Dermis blood vessel endothelial cell (primary cell): ENCODE measurements around the gene CEP128. TPM values are rescaled to one million over a fixed set of nuclear protein-coding genes. Genes with fewer than 3 reads are reported as not detected.
A peak's percentile ranks its signal among the peaks of the same experiment; 100 is the strongest.
"Not testable (repeated sequence)": the region's sequence is repeated elsewhere in the genome, so short reads cannot be mapped to it uniquely, and the experiment has no call there.

Experiments used
- DNase-seq: peaks from one replicate; pipeline ENCODE4 v3.0.0; 2010
- total RNA-seq: library from RNA; depleted of rRNA; stranded (reverse); fragments of >200 nt; gene quantifications from 2 replicates; pipeline ENCODE4 v1.2.3, GENCODE V29; 2014

Gene CEP128
- 4.4 and 6.8 TPM in 2 replicates for total RNA-seq

DNA sequence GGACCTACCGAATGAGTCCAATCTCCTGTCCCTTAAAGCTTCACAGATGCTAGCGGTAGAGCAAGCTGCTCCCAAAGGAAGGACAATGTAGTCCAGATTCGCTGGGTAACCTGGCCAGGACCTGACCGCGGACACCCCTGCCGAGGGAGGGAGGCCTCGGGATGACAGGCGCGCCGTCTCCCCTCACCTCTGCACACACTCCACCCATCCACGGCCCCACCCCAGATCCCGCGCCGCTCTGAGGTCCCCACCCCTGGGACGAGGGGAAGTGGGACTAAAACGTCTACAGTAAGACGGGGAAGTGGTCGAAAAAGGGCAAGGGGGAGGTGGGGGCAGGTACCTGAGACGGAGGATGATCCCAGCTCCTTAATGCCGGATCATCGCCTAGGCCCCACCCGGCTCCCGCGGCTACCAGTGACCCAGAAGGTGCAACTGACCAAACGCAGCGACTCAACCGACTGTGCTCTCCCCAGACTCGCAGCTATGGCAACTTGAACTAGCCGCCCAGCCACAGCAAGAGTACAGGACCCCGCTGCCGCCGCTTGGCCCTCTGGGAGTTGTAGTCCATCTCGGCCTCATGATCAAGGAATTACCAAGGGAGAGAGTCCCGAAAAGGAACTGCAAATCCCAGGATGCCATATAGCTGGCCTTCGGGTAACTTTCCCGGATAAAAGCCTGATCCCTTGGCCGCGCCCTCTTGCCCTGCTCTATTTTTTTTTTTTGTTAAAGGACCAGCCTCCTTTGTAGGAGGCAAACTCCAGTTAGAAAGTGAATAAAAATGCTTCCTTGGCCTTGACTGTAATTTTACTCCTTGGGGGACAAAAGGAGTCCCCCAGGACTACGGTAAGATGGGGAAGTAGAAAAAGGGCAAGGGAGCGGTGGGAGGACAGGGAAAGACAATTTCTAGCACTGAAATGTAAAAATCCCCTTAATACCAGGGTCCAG, at the start of gene CEP128:
CEP128 (minus strand) TSS at position 498 of the 945 bp plus-strand sequence.
- peak; percentile 98 for DNase-seq

DNA sequence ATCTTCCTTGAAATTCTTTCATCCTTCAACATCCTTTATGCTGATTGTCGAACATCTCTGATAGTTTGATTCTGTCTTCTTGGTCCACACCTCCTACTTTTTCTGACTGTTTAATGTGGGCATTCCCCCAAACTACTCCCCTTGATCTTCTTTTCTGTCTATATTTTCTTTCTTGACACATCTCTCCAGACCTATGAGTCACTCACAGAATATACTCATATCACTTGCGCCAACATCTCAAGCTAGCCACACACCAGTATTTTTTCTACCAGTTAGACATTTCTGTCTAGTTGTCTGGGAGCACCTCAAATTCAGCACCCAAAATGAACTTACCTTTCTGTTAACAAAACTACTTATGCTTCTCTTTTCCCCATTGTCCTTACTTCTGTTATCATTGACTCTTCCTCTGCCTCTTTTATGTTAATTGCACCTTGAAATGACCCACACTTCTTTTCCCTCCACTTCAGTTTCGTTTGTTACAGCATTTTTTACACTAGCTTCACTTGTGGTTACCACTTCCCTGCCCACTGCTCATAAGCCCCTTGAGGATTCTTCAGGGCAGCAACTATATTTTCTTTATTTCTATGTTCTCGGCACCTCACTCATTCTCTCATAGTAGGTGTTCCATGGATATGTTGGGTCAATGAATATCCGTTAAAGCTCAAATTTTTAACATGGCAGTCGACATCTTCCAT, 47.3 kb upstream of the CEP128 start:
- DNase-seq = no peak

DNA sequence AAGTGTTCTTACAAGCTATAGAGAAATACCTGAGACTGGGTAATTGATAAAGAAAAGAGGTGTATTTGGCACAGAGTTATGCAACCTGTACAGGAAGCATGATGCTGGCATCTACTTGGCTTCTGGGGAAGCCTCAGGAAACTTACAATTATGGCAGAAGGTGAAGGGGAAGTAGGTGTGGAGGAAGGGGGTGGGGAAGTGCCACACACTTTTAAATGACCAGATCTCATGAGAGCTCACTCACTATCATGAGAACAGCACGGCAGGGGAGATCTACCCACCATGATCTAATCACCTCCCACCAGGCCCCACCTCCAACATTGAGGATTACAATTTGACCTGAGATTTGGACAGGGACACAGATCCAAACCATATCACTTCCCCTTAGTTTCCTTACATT, 46.7 kb upstream of the CEP128 start:
- no peak for DNase-seq

DNA sequence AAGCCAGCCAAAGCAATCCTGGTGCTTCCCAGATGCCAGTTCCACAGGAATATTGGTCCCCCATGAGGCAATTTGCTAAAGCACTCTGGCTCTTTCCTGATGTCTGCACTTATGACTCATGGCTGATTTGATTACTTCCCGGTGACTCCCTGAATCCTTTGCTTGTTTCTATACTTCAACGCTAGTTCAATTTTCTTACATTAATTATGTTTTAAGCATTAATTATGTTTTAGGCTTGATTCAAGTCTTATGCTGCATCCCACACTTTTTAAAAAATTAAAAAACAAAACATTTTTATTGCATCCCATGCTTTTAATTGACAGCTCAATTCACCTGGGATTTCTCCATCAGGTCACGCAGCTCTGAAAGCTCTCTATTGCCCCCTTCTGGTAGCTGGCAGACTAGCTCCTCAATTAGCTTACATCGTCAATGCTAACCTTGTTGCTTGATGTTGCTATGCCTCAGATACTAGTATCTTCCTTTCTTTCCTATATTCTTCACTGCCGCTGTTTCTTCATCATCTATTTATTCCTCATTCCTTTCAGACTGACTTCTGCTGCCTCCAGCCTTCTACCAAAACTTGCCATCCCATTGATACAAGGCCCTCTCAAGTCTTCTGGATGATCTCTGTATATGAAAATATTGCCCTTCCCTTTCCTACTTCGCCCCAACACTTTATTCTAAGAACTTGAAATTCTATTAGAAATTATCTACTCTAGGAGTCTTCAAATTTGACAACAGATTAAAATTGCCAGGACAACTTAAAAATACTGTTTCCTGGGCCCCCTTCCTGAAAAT, 45.9 kb upstream of the CEP128 start:
- DNase-seq = peak; percentile 85

DNA sequence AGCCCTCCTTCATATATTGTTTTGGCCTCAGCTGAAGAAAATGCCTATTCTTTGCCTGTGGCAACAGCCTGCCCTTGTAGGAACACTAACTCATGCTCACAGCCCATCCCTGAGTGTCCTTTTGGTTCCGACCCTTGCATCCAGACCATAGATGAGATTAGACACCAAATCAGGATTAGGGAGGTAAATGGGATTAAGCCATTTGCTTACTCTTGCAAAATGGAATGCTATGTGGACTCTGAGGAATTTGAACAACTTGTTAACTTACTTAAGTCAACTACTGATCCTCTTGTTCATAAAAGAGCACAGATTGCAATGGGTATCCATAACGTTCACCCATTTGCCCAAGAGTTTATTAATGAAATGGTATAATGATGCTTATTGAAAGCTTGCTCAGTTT, 41.2 kb upstream of the CEP128 start:
- DNase-seq = no peak

DNA sequence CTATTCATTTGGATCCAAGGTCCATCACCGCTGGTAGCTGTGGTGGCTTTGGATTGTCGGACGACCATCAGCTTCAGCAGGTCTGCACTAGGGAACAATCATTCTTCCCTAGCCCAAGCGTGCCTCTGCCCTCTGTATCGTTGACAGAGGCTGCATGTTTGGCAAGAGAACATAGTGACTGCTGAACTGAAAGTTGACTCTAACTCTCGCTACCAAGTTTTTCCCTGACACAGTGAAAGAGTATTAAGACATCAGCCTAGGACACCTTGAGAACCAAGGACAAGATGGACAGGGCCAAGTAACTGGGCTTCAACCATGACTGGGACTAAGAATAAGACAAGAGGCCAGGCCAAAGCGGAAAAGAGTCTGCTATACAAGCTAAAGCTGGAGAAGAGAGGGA, 40.1 kb upstream of the CEP128 start:
- DNase-seq = no peak

DNA sequence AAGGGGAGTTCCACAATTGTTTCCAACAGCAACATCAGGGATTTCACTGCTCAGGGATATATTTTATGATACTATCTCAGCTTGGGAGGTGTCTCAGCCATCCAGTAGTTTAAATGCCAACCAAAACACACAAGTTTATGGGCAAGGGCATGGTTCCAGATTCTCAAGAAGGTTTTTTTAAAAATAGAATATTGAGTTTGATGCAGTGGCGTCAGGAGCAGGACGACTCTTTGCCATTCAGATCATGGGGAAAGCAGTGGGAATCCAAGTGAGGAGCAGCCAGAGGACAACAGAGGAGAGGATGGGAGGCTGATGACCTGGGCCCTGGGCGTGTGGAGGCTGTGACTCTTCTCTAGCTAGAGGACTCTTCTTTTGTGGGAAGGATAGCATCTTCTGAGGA, 39.6 kb upstream of the CEP128 start:
- no peak for DNase-seq

DNA sequence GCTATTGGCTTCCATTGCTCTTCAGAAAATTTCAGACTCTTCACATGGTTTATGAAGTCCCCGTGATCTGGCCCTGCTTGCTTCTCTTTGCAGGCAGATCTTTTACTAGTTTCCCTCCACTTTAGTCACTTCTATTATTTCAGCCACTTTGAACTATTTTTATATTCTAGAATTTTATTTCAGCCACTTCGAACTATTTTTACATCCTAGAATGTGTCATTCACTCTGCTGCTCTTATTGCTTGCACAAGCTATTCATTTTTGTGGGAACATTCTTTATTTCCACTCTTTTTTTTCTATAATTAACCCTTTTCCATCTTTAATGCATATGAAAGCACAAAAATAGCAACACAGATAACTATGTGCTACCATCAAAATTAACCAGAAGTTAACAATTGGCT, 38.4 kb upstream of the CEP128 start:
- DNase-seq = no peak

DNA sequence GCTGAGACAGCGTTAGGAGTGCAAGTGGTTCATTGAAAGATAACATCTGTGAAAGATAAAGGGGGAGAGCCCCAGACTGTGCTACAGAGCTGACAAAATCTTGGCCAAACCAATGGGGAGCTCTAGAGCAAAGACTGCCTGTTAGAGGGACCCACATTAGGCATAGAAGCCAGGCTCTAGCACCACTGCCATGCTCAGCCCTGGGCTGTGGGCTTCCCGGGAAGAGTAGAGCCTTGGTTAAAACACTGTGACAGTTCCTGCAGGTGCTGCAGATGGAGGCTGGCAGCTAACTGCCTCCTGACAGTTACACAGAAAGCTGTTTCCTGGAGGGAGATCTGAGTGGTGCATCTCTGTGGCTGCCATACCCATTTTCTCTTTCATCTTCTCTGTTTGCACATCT, 36.9 kb upstream of the CEP128 start:
- DNase-seq = no peak

DNA sequence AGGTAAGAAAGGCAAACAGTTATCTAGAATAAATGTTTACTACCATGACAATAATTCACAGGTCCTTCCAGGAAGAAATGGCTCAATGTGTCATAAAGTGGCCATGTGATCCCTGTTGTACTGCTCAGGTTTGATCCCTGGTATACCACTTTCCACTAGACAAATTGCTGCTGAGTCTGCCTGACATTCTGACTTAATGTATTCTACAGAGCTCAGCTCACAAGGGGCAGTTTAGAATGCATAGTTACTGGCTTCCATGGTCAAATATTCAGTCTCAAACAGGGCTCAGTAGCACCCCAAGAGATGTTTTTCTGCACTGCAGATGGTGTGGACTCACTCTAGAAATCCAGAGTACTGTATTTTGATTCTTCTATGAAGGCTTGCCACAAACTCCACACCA, 35.7 kb upstream of the CEP128 start:
- DNase-seq = no peak

DNA sequence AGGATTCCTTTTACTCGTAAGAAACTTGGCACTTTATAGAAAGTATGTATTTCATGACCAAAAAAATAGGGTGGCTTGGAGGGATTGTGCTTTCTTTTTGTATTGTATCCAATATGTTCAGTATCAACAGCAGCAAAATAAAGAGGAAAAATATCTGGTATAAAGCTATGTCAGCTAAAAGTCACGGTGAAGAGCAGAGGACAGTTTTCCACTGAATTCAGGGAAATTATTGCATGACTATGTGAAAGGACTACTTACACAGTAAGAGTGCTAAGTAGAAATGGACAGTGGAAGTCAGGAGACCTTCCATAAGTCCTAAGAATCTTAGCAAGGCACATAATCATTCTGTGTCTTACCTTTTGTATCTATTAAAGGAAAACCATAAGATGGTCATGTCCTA, 33.1 kb upstream of the CEP128 start:
- no peak for DNase-seq

DNA sequence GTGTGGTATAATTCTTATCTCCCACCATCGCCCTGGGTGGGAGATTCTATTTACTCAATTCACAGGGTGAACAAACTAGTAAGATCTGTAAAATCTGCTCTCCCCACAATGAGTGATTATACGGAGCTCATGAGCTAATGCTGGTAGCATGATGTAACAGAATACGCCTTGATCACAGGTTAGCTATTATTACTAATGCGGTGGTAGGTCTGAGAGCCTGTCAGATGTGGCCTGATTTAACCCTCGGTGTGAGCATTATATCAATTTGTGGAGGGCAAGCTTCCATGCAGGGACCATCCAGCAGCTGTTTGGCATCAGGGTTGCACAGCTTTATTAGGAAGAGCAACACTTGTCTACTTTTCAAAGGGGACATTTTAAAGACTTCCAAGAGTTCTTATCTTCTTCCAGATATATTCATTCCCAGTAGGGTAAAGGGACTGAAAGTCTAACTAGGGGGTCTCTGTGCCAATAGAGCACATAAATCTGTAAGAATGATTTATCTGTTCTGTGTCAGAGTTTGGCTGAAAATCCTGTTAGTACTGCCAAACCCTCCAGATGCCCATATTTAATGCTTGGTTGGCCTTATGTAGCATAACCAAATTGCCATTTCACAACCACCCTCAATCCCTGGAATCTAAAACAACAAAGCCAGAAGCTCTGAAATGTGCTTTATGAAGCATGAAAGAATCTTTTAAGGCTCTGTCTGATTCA, 32.5 kb upstream of the CEP128 start:
- no peak for DNase-seq

DNA sequence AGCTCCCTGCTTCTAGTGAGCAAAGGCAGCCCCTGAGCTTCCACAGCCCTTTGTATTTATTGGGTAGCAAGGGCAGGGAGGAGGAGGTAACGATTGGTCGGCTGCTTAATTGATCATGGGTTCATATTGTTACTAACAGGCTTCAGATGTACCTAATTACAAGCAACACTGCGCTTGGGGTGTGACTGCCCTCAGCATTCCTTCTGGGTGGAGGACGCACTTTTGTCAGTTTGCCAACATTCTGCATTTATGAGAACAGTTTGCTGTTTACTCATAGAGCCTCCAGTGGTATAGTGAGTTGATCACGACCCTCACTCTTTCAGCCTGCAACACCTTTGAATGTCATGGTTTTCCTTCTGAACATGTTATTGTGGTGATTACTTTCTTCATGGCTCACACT, 23.5 kb upstream of the CEP128 start:
- no peak for DNase-seq

DNA sequence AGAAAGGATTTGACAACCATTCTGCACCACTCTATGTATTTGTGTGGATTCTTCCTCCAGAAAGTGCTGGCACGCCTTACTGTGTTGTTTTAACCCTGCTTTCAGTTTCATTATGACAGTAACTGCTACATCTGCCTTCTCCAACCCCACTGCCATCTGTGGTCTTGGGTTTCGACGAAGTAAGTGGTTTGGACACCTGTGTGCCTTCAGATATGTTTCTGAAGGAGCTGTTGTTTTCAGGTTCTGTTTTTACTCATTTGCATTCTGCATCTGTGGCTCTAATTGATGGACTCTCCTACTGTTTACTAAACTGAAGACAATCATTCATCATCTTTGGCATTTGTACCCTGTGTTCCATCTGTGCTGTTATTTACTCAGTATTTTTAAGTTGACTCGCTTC, 18.0 kb upstream of the CEP128 start:
- DNase-seq = no peak

DNA sequence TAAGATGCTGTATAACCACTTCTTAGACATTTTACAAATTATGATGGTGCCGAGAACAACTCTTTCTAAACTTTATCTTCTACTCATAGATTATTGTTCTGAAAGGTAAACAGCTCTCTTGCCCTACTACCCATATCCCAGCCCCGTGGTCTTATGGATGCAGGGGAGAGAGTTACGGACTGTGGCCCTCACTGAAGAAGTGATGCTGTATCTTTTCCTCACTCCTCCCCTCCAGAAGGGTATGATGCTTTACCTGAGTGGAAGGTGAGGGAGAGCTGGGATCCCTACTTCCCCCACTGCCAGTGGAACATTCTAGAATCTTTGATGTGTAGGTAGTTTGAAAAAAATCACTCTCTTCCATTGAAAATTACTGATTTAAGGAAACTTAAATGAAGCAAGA, 17.4 kb upstream of the CEP128 start:
- DNase-seq = no peak

DNA sequence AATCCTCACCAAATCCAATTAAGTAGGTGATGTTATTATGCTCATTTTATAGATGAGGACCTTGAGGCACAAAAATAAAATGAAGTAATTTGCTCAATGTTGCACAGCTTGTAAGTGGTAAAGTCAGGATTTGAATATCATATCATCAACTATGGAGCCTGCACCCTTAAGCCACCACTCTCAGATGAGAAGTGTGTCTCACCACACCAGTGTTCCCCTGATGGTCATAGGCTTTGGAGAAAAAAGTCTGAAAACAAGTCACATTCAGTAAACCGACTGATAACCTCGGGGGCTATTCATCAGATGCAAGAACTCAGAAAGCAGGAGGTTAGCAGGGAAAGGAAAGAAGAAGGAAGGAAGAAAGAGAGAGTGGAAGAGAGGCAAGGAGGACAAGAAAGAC, 16.7 kb upstream of the CEP128 start:
- no peak for DNase-seq

DNA sequence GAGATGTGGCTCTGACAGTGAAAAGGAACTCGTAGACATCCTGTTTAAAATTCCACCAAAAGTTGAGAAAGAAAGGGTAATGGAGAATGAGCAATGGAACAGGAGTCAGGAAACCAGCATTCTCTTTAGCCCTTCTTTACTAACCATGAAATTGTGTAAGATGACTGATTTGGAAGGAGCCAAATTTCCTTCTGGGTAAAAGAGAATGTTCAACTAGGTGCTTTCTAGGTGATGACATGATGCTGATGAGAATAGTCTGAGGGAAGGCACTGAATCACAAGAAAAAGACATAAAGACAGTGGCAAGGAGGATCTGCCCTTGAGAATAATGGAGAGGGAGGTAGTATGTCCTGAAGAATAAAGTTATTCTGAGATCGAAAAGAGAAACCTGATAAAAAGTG, 16.1 kb upstream of the CEP128 start:
- DNase-seq = no peak

DNA sequence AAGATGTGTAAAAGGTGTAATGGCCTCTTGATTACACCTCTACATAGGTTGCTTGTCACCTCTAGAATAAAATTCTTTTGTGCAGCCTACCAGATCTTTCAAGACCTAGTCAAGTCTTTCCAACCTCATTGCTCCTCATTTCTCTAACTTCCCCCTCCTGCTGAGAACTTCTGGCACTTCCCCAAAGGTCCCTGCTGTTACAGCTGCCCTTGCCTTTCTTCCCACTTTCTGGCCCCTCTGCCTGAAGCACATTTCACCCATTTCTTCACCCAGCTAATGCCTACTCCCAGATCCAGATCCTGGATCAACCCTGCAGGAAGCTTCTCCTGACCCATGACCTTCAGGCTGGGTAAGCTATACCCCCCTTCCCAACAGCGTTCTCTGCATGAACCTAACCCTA, 15.4 kb upstream of the CEP128 start:
- no peak for DNase-seq

DNA sequence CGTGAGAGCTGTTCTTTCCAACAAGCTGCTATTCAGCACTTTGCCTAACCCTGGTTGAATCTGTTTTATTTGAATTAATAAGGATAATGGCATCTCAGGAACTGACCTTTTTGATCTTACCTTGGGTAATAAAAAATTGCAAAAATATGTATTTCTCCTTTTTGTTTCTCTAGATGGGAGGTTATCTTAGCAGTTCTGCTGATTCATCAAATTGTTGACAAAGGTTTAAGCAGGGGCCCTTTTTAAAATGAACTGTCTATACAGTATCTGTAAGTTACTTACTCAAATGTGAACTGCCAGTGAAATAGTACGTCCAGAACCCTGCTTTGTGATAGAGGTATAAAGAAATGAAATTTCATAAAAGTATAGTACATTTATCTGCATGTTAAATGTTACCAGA, 14.6 kb upstream of the CEP128 start:
- DNase-seq = no peak

DNA sequence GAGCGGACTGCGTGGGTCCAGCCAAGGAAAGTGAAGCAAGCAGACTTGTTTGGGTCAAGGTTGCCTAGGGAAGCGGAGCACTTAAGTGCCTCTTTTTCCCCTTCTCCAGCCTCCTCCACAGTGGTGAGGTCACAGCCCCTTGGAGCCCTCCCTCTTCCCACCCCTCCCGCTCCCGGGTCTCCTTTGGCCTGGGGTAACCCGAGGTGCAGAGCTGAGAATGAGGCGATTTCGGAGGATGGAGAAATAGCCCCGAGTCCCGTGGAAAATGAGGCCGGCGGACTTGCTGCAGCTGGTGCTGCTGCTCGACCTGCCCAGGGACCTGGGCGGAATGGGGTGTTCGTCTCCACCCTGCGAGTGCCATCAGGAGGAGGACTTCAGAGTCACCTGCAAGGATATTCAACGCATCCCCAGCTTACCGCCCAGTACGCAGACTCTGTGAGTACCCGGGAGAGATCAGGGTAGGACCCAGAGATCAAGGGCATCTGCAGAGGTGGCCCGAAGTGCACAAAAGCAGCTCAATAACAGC, 13.9 kb upstream of the CEP128 start, which contains the start of gene TSHR:
TSHR (plus strand) TSS at position 206 of the 526 bp plus-strand sequence; CDS start at position 266, 60 bp downstream.
- DNase-seq = no peak

DNA sequence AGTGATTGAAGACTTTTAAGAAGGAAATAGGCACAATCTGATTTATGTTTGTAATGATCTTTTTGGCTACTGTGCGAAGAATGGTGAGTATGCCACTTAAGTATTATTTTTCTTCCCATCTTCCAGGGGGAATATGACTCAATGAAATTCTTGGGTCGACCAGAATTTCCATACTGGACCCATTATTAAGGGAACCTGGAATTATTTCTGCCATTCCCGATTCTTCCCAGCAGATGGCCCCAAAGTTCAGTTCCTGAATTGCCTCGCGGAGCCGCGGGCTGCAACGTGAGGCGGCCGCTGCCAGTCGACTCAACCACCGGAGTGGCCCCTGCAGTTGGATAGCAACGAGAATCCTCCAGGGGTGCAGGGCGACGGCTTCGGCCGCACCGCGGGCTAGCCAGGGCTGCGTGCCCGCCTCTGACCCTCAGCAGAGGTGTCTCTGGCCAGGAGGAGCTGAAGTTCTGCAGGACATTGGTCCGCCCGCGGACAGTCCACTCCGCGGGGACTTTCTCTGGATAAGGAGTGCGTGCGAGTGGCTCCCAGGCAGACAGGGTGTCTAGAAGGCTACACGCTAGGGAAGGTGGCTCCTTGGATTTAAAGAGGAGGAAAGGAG, 13.3 kb upstream of the CEP128 start:
- DNase-seq = peak; percentile 82

DNA sequence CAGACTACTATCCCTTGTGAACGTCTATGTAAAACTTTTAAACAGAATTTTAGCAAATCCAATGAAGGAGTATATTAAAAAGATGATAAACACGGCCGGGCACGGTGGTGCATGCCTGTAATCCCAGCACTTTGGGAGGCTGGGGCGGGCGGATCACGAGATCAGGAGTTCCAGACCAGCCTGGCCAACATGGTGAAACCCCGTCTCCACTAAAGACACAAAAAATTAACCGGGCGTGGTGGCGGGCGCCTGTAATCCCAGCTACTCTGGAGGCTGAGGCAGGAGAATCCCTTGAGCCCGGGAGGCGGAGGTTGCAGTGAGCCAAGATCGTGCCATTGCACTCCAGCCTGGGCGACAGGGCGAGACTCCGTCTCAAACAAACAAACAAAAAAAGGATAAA, 11.7 kb upstream of the CEP128 start:
- not testable (repeated sequence) for DNase-seq
